ENCODE measurements around the gene OR5A2. TPM values are rescaled to one million over a fixed set of nuclear protein-coding genes. Genes with fewer than 3 reads are reported as not detected.
"Not testable (repeated sequence)": the region's sequence is repeated elsewhere in the genome, so short reads cannot be mapped to it uniquely, and the experiment has no call there.

The OR5A2 gene
- total and polyA plus RNA-seq, 4 donors, result not detected

- no peak for ATAC-seq (ENCODE audit: insufficient read depth, low FRiP score)
- no peak for DNase-seq
- no peak overlapping the region for H3K4me3 ChIP-seq
- TF ChIP-seq CTCF (IDR thresholded peaks at IDR 0.05; ENCODE audit: control extremely low read depth, extremely low read depth), result no peak
- no peak overlapping the region for H3K27ac ChIP-seq (ENCODE audit: low read depth in 1 of 2, low read length in 1 of 2)
- 45 to 72% methylated on average over 2 of the region's 2 CpGs for WGBS, 2 donors
- no peaks in the 10 kb centered on the region for H3K27me3 ChIP-seq (ENCODE audit: control insufficient read depth in 3 of 3, insufficient read depth in 3 of 3, low read length in 2 of 3)
- no peaks in the 10 kb centered on the region for H3K4me1 ChIP-seq (ENCODE audit: control insufficient read depth in 5 of 5, insufficient read depth in 5 of 5, low read length in 5 of 5)
- no peaks in the 10 kb centered on the region for H3K36me3 ChIP-seq (ENCODE audit: control insufficient read depth in 4 of 4, insufficient read depth in 4 of 4, low read length in 4 of 4)
- H3K9me3 ChIP-seq (ENCODE audit: control insufficient read depth in 4 of 4, insufficient read depth in 3 of 4, low read length in 3 of 4), result no peaks in the 10 kb centered on the region
- no peak overlapping the region for H3K9ac ChIP-seq (ENCODE audit: insufficient read depth in 1 of 2, low read length in 2 of 2)
Observed at GRCh38 chr11:59380263-59381059, 45.8 kb downstream of the OR5A2 start.

- DNase-seq; H3K27me3 ChIP-seq (ENCODE audit: control insufficient read depth in 3 of 3, insufficient read depth in 3 of 3, low read length in 2 of 3); ATAC-seq (ENCODE audit: insufficient read depth, low FRiP score); H3K4me3 ChIP-seq; H3K9ac ChIP-seq (ENCODE audit: insufficient read depth in 1 of 2, low read length in 2 of 2); H3K36me3 ChIP-seq (ENCODE audit: control insufficient read depth in 4 of 4, insufficient read depth in 4 of 4, low read length in 4 of 4); H3K4me1 ChIP-seq (ENCODE audit: control insufficient read depth in 5 of 5, insufficient read depth in 5 of 5, low read length in 5 of 5); H3K27ac ChIP-seq (ENCODE audit: low read depth in 1 of 2, low read length in 1 of 2): not testable (repeated sequence)
- H3K9me3 ChIP-seq (ENCODE audit: control insufficient read depth in 4 of 4, insufficient read depth in 3 of 4, low read length in 3 of 4), result peaks cover 0 to 15% (median 4%) of the 10 kb centered on the region in 4 donors
- 33 to 67% methylated on average over 3 of the region's 3 CpGs for WGBS, 2 donors
Observed at GRCh38 chr11:59372324-59372723, 53.9 kb downstream of the OR5A2 start.

- Histone ChIP-seq H3K9me3 (ENCODE audit: control insufficient read depth in 4 of 4, insufficient read depth in 3 of 4, low read length in 3 of 4) (peaks cover 0 to 15% (median 5%) of the 10 kb centered on the region in 4 donors), H3K27ac (ENCODE audit: low read depth in 1 of 2, low read length in 1 of 2) (no peak overlapping the region), H3K27me3 (ENCODE audit: control insufficient read depth in 3 of 3, insufficient read depth in 3 of 3, low read length in 2 of 3) (no peaks in the 10 kb centered on the region), H3K36me3 (ENCODE audit: control insufficient read depth in 4 of 4, insufficient read depth in 4 of 4, low read length in 4 of 4) (no peaks in the 10 kb centered on the region), H3K4me3 (no peak overlapping the region), H3K4me1 (ENCODE audit: control insufficient read depth in 5 of 5, insufficient read depth in 5 of 5, low read length in 5 of 5) (no peaks in the 10 kb centered on the region), H3K9ac (ENCODE audit: insufficient read depth in 1 of 2, low read length in 2 of 2) (no peak overlapping the region)
- WGBS, 2 donors, result 36 to 52% methylated on average over 8 of the region's 8 CpGs
- DNase-seq (peak in 1 of 3 donors; percentile 4), ATAC-seq (ENCODE audit: insufficient read depth, low FRiP score) (no peak)
- no peak for TF ChIP-seq CTCF (IDR thresholded peaks at IDR 0.05; ENCODE audit: control extremely low read depth, extremely low read depth)
Observed at GRCh38 chr11:59368238-59369022, 57.8 kb downstream of the OR5A2 start.

Other genes with a start within 250 kb of the OR5A2 start
- gene MPEG1, start 213.5 kb downstream of the OR5A2 start, total RNA-seq, result 10 to 100 TPM; 28.1 to 45.6 TPM
- gene MPEG1, start 213.5 kb downstream of the OR5A2 start, polyA plus RNA-seq, result 10 to 100 TPM in 1 of 2 donors, 1 to 10 TPM in 1; 7.0 to 63.5 TPM
- gene OR5AN1, start 67.5 kb downstream of the OR5A2 start, total RNA-seq, result under 1 TPM in 1 of 2 donors, not detected in 1; 0.03 TPM
- not detected for gene OR5AN1, start 67.5 kb downstream of the OR5A2 start, polyA plus RNA-seq
- not detected for gene OR5A1, start 10.1 kb upstream of the OR5A2 start, total RNA-seq
- not detected for gene OR5A1, start 10.1 kb upstream of the OR5A2 start, polyA plus RNA-seq
- gene OR4D6, start 30.5 kb upstream of the OR5A2 start, total RNA-seq, result not detected
- gene OR4D6, start 30.5 kb upstream of the OR5A2 start, polyA plus RNA-seq, result not detected
- not detected for gene OR4D10, start 46.9 kb upstream of the OR5A2 start, total RNA-seq
- not detected for gene OR4D10, start 46.9 kb upstream of the OR5A2 start, polyA plus RNA-seq
- not detected for gene OR4D11, start 77.2 kb upstream of the OR5A2 start, total RNA-seq
- not detected for gene OR4D11, start 77.2 kb upstream of the OR5A2 start, polyA plus RNA-seq
- gene OR4D9, start 85.1 kb upstream of the OR5A2 start, total RNA-seq, result not detected
- gene OR4D9, start 85.1 kb upstream of the OR5A2 start, polyA plus RNA-seq, result not detected
- gene OSBP, start 189.4 kb upstream of the OR5A2 start, total RNA-seq, result 10 to 100 TPM; 39.1 to 41.9 TPM
- gene OSBP, start 189.4 kb upstream of the OR5A2 start, polyA plus RNA-seq, result 10 to 100 TPM; 12.0 to 21.2 TPM
- gene PATL1, start 242.6 kb upstream of the OR5A2 start, total RNA-seq, result 10 to 100 TPM; 23.1 to 29.3 TPM
- 10 to 100 TPM; 12.8 to 28.8 TPM for gene PATL1, start 242.6 kb upstream of the OR5A2 start, polyA plus RNA-seq

Data from lung (tissue), 12 donors.